SK-N-MC (cell line): ENCODE data around the gene PRICKLE4.

ENCODE experiments used
- DNase-seq: peaks from one replicate; pipeline ENCODE4 v3.0.0-alpha.2; 2011; ENCODE audit warnings: low read depth, low spot score
- H3K27ac ChIP-seq: fragments of 200-600 bp; sonication (generic); 2 replicates; pipeline ENCODE4 v1.5.1; 2016; ENCODE audit warnings: mixed run types
- H3K36me3 ChIP-seq: fragments of 200-600 bp; sonication (generic); 2 replicates; pipeline ENCODE4 v1.6.1; 2017; ENCODE audit warnings: antibody characterized with exemption, low read length, mixed read lengths; ENCODE audit not compliant: insufficient read depth
- H3K4me3 ChIP-seq: fragments of 200-600 bp; sonication (generic); 2 replicates; pipeline ENCODE4 v1.5.1; 2016
- H3K9ac ChIP-seq: fragments of 200-600 bp; sonication (generic); 2 replicates; pipeline ENCODE4 v1.8.0; 2017; ENCODE audit warnings: mixed run types, mixed read lengths; ENCODE audit not compliant: insufficient read length
- H3K9me3 ChIP-seq: fragments of 200-600 bp; sonication (generic); 2 replicates; pipeline ENCODE4 v1.6.1; 2017; ENCODE audit warnings: low read depth, mild to moderate bottlenecking, antibody characterized with exemption, low read length, moderate library complexity, mixed read lengths
- EZH2 ChIP-seq: fragments of 200-600 bp; sonication (generic); IDR thresholded peaks from one replicate; pipeline ENCODE4 v1.6.1; 2017; ENCODE audit warnings: antibody characterized with exemption
- FOXP2 ChIP-seq: optimal IDR thresholded peaks from 2 replicates; pipeline ENCODE3; 2011; ENCODE audit warnings: mild to moderate bottlenecking, moderate library complexity; ENCODE audit not compliant: insufficient read depth; ENCODE audit errors: extremely low read length, control extremely low read depth
- POLR2AphosphoS5 ChIP-seq: IDR thresholded peaks from 2 replicates; pipeline ENCODE4 v1.6.1; 2012; ENCODE audit warnings: mild to moderate bottlenecking, low read depth, low read length, borderline replicate concordance

PRICKLE4 gene

DNA sequence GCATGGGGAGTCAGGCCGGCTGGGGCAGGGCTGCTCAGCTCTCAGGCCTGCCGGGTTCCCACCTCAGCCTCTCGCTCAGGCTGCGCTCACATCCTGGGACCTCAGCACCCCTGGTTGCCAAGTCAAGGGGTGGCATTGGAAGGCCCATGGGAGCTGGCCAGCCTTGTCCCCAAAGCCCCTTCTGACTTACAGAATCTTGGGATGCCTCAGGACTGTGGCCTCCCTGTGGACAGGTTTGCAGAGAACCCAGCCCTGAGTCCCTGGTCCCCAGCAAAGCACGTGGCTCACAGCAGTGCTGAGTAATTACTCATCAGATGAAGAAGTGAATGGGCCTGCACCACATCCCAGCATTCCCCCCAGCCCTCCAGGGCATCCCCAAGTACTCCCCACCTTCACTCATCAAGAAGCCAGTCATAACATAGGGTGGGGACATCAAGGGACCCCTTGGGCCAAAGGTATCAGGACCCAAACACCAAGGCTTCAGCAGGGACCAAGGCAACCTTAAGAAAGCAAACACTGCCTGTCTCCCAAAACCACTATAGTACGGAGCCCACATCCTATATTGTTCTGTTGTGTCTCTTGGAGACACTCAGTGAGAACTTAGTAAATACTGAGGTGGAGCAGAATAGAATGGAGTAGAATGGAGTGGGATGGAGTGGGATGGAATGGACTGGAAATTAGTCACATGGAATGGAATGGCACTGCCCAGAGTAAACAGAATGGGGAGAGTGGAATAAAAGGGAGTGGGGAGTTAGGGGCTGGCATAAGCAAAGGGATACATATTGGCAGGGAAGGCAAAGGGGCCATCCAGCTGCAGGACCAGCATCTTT, 37.0 kb upstream of the PRICKLE4 start:
- TF ChIP-seq EZH2 (no peak), FOXP2 (no peak), POLR2AphosphoS5 (no peak)
- H3K9me3 ChIP-seq = no peaks in the 10 kb centered on the region
- DNase-seq = no peak
- H3K4me3 ChIP-seq = no peak overlapping the region
- H3K9ac ChIP-seq = no peak overlapping the region
- no peaks in the 10 kb centered on the region for H3K36me3 ChIP-seq
- H3K27ac ChIP-seq = no peak overlapping the region

DNA sequence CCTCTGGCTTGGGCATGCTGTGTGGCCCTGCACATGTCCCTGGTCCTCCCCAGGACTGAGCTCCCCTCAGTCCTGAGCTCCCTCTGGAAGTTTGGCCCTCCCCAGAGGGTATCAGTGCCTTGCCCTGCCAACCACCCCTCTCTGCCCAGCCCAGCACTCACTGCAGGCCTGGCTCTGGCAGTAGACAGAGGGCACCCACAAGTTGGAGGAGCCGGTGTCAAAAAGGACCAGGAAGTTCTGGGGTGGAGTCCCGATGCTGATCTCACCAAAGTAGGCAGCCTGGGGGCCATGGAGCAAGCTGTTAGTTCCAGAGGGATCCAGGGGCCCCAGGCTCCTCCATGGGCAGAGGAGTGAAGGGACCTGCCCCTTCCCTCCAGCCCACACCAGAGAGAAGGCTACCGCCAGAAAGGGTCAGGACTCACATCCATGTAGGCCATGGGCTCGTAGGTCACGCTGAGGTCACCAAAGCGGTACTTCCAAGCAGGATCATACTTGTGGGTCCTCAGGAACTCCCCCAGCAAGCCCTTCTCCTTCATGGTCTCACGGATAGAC, 36.3 kb upstream of the PRICKLE4 start:
- TF ChIP-seq POLR2AphosphoS5 (no peak), FOXP2 (no peak), EZH2 (no peak)
- Histone ChIP-seq H3K9me3 (no peaks in the 10 kb centered on the region), H3K9ac (no peak overlapping the region), H3K4me3 (no peak overlapping the region), H3K27ac (no peak overlapping the region), H3K36me3 (no peaks in the 10 kb centered on the region)
- DNase-seq = no peak

DNA sequence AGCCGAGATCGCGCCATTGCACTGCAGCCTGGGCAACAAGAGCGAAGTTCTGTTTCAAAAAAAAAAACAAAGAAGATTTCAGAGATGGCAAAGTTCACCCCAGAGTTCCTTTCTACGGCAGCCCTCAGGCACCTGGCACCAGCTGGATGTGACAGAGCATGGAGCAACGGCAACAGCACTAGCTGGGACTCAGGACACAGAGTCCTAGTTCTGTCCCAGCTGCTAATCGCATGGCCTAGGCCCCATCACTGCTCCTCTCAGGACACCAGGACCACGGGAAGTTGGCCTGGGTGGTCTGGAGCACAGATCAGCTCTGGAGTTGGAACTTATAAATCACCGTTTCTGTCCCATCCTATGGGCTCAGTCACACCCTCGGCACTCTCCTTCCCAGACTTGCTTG, 34.5 kb upstream of the PRICKLE4 start:
- no peaks in the 10 kb centered on the region for H3K36me3 ChIP-seq
- H3K27ac ChIP-seq = no peak overlapping the region
- no peaks in the 10 kb centered on the region for H3K9me3 ChIP-seq
- no peak for DNase-seq
- no peak overlapping the region for H3K4me3 ChIP-seq
- no peak overlapping the region for H3K9ac ChIP-seq
- TF ChIP-seq FOXP2 (no peak), POLR2AphosphoS5 (no peak), EZH2 (no peak)

DNA sequence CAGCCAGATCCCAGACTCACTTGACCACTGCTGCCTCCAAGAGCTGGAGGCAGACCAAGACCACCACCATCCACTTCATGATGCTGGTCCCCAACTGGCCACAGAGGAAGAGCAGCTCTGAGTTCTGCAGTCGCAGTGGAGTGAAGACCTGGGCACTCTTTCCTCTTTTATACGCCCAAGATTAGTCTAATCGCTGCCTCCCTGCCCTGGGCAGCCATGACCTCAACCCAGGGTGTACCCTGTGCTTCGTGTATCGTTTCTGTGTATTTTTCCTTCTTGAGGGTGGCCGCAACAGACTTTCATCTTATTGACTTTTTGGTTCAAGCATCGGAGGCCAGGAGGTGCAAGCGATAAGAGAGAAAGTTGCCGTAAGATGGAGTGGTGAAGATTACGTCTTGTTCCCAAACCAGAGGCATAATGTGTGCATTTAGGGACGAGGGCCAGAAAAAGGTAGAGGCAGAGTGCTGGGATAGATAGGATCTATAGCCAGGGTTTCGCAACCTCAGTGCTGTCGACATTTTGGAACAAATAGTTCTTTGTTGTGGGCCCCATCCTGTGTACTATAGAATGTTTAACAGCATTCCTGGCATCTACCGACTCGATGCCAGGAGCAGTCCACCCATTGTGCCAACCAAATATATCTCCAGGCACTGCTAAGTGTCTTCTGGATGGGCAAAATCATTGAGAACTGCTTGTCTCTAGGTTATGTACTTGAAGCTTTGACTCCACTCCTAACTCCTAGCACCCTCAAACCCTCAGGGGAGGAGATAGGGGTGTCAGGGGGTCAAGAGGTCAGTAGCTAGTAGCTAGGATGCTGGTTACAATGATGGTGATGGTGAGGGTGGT, 33.1 kb upstream of the PRICKLE4 start, which contains the start of gene PGC:
Gene PGC (minus strand): TSS at position 142 of the 846 bp plus-strand sequence. CDS start 63 bp downstream, at position 79.
- H3K27ac ChIP-seq = no peak within 1 kb of the TSS
- DNase-seq = no peak
- no peak for TF ChIP-seq FOXP2
- TF ChIP-seq EZH2 = no peak
- no peak for TF ChIP-seq POLR2AphosphoS5
- no peaks in the 10 kb centered on the region for H3K9me3 ChIP-seq
- H3K9ac ChIP-seq = no peak within 1 kb of the TSS
- no peaks in the 10 kb centered on the region for H3K36me3 ChIP-seq
- no peak within 1 kb of the TSS for H3K4me3 ChIP-seq

DNA sequence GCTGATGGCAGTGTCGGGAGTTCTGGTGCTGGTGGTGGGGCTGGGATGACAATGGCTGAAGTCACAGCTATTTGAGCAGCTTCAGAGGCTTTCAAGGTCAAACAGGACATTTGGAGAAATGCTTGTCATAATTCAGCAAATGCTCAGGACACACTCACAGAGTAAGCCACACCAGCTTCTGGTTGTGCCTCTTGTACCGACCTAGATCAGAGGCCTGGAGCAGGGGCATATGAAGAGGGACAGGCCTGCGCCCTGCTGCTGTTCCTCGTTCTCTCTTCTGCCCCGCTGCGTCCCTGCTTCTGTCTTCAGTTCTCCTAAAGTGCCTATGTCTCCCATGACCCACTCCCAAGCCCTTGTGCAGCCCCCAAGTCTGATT, 32.5 kb upstream of the PRICKLE4 start:
- Histone ChIP-seq H3K9ac (no peak overlapping the region), H3K4me3 (no peak overlapping the region), H3K36me3 (no peaks in the 10 kb centered on the region), H3K9me3 (no peaks in the 10 kb centered on the region), H3K27ac (no peak overlapping the region)
- no peak for TF ChIP-seq FOXP2
- TF ChIP-seq EZH2 = no peak
- no peak for TF ChIP-seq POLR2AphosphoS5
- no peak for DNase-seq

DNA sequence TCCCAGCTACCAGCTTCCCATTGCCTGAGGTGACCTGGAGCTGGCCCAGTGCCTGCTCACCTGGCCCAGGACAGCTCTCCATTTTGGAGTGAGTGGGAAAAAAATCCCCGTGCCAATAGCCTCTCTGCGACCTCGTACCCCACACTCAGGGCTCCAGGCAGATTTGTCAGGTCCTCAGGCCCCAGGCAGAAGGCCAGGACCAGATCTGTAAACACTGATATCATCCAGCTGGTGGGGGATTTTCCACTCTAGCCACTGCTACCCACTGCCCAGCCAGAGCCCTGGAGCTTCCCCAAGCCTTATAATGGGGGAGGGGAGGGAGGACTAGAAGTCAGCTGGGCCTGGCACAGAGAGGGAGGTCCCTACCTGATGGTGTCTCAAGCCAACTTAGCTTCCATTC, 32.0 kb upstream of the PRICKLE4 start:
- H3K36me3 ChIP-seq = no peaks in the 10 kb centered on the region
- no peak for TF ChIP-seq EZH2
- no peak for TF ChIP-seq FOXP2
- TF ChIP-seq POLR2AphosphoS5 = no peak
- no peak overlapping the region for H3K9ac ChIP-seq
- H3K4me3 ChIP-seq = no peak overlapping the region
- H3K27ac ChIP-seq = no peak overlapping the region
- DNase-seq = no peak
- H3K9me3 ChIP-seq = no peaks in the 10 kb centered on the region

DNA sequence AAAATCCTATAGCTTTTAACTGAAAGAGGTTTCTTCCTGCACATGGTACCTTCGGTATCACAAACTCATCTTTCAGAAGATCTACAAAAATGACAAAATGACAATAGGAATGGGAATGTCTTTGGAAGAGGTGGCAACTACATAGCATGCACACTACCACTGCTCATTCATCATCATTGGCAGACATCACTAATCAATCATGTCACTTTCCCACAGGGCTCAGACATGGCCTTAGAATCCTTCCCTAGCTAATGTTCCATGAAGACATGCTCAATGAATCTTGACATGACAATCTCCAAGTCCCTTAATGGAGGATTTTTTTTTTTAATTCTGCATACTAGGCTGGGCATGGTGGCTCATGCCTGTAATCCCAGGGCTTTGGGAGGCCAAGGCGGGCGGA, 30.2 kb upstream of the PRICKLE4 start:
- Histone ChIP-seq H3K9me3 (no peaks in the 10 kb centered on the region), H3K27ac (no peak overlapping the region)
- TF ChIP-seq POLR2AphosphoS5 (no peak), FOXP2 (no peak), EZH2 (no peak)

DNA sequence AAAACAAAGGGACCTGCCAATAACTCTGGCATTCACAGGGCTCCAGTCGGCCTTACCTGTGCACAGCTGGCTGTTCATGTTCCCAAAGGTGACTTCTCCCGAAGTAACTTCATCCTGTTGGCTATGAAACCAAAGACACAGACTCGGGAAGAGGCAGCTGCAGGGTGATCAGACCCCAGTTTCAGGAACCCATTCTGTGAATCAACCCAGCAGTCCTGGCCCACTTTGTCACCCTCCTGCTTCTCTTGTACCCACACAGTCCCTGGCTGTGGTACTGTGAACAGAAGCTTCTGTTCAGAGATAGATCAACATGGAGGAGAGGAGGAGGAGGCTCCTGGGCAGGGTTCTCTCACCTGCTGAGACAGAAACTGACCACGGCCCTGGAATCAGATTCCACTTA, 24.7 kb upstream of the PRICKLE4 start:
- no peak for DNase-seq
- H3K36me3 ChIP-seq = no peaks in the 10 kb centered on the region
- H3K9ac ChIP-seq = no peak overlapping the region
- H3K4me3 ChIP-seq = no peak overlapping the region
- no peaks in the 10 kb centered on the region for H3K9me3 ChIP-seq
- no peak overlapping the region for H3K27ac ChIP-seq
- no peak for TF ChIP-seq FOXP2
- no peak for TF ChIP-seq POLR2AphosphoS5
- no peak for TF ChIP-seq EZH2

More for the DNA sequence above, 30.2 kb upstream of the PRICKLE4 start:
- Histone ChIP-seq H3K36me3 (no peaks in the 10 kb centered on the region), H3K9ac (no peak overlapping the region), H3K4me3 (no peak overlapping the region)
- no peak for DNase-seq
